Esophagus squamous epithelium (tissue), 4 donors: Measurements from ENCODE around the gene CEBPE.

Experiments used
- CTCF ChIP-seq, 6 experiments: fragments of 450-650 bp in 4 of 6; fragments of 200-600 bp in 2 of 6; sonication (generic) in 2 of 6; IDR thresholded peaks; one replicate each; pipeline ENCODE4 v1.5.1; 2016 to 2019; ENCODE audit warnings: antibody characterized with exemption in 6 of 6, mild to moderate bottlenecking in 4 of 6, moderate library complexity in 4 of 6
- POLR2A ChIP-seq, 4 donors: fragments of 450-650 bp; IDR thresholded peaks; one replicate each; pipeline ENCODE4 v1.6.1; 2017; ENCODE audit warnings: antibody characterized with exemption in 4 of 4, mild to moderate bottlenecking in 4 of 4, moderate library complexity in 3 of 4

GRCh38 chr14:23160924-23161522 lies 42.0 kb upstream of the CEBPE start:
- TF ChIP-seq CTCF (IDR thresholded peaks at IDR 0.05) (no peak), POLR2A (IDR thresholded peaks at IDR 0.05) (no peak)
